ENCODE data around the gene SRGAP2C.
"Not testable (repeated sequence)": the region's sequence is repeated elsewhere in the genome, so short reads cannot be mapped to it uniquely, and the experiment has no call there.

- TF ChIP-seq CTCF (IDR thresholded peaks at IDR 0.05; ENCODE audit: insufficient read depth, low read depth, low read length); EZH2 (IDR thresholded peaks at IDR 0.05; ENCODE audit: insufficient read depth, low read length): not testable (repeated sequence)
These were observed 3.1 kb downstream of the SRGAP2C start for GRCh38 chr1:121187914-121188313.
